Measurements from ENCODE around the gene AGAP1. TPM values are rescaled to one million over a fixed set of nuclear protein-coding genes. Genes with fewer than 3 reads are reported as not detected.

AGAP1 gene
- total RNA-seq, 1 donor from 2014 or later: 43.9 TPM

GRCh38 chr2:235502336-235502735 is 8.5 kb downstream of the AGAP1 start:
- DNase-seq (ENCODE audit: low spot score): no peak
- TF ChIP-seq CTCF (IDR thresholded peaks at IDR 0.05; ENCODE audit: unreplicated experiment): no peak
- H3K4me1 Mint-ChIP-seq (ENCODE audit: unreplicated experiment): peaks cover 50% of the 10 kb centered on the region
- H3K27me3 Mint-ChIP-seq (ENCODE audit: unreplicated experiment): peaks cover 4% of the 10 kb centered on the region
- no peaks in the 10 kb centered on the region for H3K9me3 Mint-ChIP-seq (ENCODE audit: unreplicated experiment)
- H3K27ac Mint-ChIP-seq (ENCODE audit: unreplicated experiment): no peak overlapping the region
- no peak overlapping the region for H3K4me3 Mint-ChIP-seq (ENCODE audit: unreplicated experiment)
- H3K36me3 Mint-ChIP-seq (ENCODE audit: low read depth, unreplicated experiment): no peaks in the 10 kb centered on the region

GRCh38 chr2:235504441-235505180 is 10.8 kb downstream of the AGAP1 start:
- no peak for DNase-seq (ENCODE audit: low spot score)
- Mint-ChIP-seq H3K4me3 (ENCODE audit: unreplicated experiment) (peak overlapping the region; percentile 67), H3K36me3 (ENCODE audit: low read depth, unreplicated experiment) (no peaks in the 10 kb centered on the region), H3K4me1 (ENCODE audit: unreplicated experiment) (peaks cover 50% of the 10 kb centered on the region), H3K9me3 (ENCODE audit: unreplicated experiment) (no peaks in the 10 kb centered on the region), H3K27me3 (ENCODE audit: unreplicated experiment) (peaks cover 4% of the 10 kb centered on the region), H3K27ac (ENCODE audit: unreplicated experiment) (peak overlapping the region; percentile 86)
- TF ChIP-seq CTCF (IDR thresholded peaks at IDR 0.05; ENCODE audit: unreplicated experiment): no peak

- Mint-ChIP-seq H3K36me3 (ENCODE audit: low read depth, unreplicated experiment) (no peaks in the 10 kb centered on the region), H3K27ac (ENCODE audit: unreplicated experiment) (peak overlapping the region; percentile 86), H3K27me3 (ENCODE audit: unreplicated experiment) (peaks cover under 1% of the 10 kb centered on the region), H3K4me1 (ENCODE audit: unreplicated experiment) (peaks cover 45% of the 10 kb centered on the region), H3K4me3 (ENCODE audit: unreplicated experiment) (peak overlapping the region; percentile 67), H3K9me3 (ENCODE audit: unreplicated experiment) (no peaks in the 10 kb centered on the region)
- no peak for TF ChIP-seq CTCF (IDR thresholded peaks at IDR 0.05; ENCODE audit: unreplicated experiment)
- DNase-seq (ENCODE audit: low spot score): no peak
Observed at GRCh38 chr2:235505181-235505741, 11.4 kb downstream of the AGAP1 start.

- no peak overlapping the region for H3K4me3 Mint-ChIP-seq (ENCODE audit: unreplicated experiment)
- TF ChIP-seq CTCF (IDR thresholded peaks at IDR 0.05; ENCODE audit: unreplicated experiment): no peak
- DNase-seq (ENCODE audit: low spot score): no peak
- peaks cover 3% of the 10 kb centered on the region for H3K27me3 Mint-ChIP-seq (ENCODE audit: unreplicated experiment)
- no peaks in the 10 kb centered on the region for H3K36me3 Mint-ChIP-seq (ENCODE audit: low read depth, unreplicated experiment)
- H3K4me1 Mint-ChIP-seq (ENCODE audit: unreplicated experiment): peaks cover 34% of the 10 kb centered on the region
- no peaks in the 10 kb centered on the region for H3K9me3 Mint-ChIP-seq (ENCODE audit: unreplicated experiment)
- no peak overlapping the region for H3K27ac Mint-ChIP-seq (ENCODE audit: unreplicated experiment)
Observed at GRCh38 chr2:235506291-235506996, 12.6 kb downstream of the AGAP1 start.
